ENCODE data around the gene NTRK1.

Gene NTRK1

DNA sequence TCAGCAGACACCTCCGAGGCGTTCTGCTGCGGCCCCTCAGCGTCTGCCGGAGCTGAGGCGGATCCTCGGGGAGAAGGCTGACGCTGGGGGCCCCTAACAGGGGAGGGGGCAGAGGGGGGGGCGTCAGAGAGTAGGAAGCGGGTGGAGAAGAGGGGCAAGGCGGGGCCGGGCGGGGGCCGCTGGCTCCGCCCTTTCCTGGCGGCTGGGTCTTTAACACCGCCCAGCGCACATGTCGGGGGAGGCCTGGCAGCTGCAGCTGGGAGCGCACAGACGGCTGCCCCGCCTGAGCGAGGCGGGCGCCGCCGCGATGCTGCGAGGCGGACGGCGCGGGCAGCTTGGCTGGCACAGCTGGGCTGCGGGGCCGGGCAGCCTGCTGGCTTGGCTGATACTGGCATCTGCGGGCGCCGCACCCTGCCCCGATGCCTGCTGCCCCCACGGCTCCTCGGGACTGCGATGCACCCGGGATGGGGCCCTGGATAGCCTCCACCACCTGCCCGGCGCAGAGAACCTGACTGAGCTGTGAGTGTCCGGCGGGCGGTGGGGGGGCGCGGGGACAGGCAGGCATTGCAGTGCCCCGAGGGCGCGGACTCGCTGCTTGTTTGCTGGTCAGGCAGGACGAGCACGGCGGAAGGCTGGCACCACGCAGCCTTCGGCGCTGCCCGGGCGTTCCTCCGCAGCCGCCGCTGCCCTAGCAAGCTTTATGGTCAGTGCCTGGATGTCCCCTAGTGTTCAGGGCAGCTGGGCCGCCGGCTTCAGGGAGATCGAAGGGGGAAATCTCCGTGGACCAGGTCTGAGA, at the start of gene NTRK1:
Gene NTRK1, plus strand, starts transcription at position 238 of the 796 bp plus-strand sequence. Its CDS starts 70 bp downstream, at position 308.
- DNase-seq (ENCODE audit: low read depth in 2 of 3, low spot score in 2 of 3), result no peak

DNA sequence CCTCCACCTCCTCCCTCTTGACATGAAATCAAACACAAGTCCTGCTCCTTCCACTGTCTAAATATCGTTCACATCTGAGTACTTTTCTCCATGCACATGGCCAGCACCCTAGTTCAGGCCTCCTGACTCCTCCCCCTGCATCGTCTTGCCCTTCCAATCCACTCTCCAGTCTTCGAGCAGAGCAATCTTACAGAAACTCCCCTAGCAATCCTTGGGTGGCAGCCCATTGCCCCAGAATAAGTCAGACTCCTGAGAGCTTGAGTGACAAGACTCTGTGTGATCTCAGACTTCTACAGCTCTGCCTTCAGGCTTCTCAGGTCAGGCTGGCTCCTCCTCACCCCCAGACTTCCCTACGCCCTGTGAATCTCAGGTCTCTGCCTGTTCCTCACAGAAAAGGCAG, 49.5 kb upstream of the NTRK1 start:
- no peak for DNase-seq (ENCODE audit: low read depth in 2 of 3, low spot score in 2 of 3)

DNA sequence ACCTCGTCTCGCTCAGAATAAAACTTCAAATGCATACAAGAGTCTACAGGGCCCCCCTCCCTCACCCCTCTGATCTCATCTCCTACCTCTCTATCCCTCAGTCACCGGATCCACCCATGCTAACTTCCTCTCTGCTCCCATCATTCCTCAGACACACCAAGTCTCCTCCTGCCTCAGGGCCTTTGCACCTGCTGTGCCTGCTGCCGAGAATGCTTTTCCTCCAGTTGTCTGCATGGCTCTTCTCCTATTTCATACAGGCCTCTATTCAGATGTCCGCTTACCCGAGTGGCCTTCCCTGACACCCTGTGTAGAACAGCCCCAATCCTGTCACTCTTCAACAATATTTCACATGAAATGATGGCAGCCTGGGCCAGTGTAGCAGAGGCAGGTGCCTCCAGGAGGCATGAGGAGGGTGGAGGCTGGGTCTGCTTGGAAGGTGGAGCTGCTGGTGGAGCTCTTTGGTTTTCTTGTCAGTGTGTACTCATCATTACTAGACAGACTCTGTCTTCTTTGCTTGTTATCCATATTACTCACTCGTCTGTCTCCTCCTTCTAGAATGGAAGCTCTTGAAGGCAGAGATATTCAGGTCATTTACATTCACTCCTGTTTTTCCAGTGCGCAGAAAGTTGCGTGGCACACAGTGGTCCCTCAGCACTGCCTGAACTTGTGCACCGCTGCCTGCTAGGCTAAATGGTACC, 48.2 kb upstream of the NTRK1 start:
- no peak for DNase-seq (ENCODE audit: low read depth in 2 of 3, low spot score in 2 of 3)

DNA sequence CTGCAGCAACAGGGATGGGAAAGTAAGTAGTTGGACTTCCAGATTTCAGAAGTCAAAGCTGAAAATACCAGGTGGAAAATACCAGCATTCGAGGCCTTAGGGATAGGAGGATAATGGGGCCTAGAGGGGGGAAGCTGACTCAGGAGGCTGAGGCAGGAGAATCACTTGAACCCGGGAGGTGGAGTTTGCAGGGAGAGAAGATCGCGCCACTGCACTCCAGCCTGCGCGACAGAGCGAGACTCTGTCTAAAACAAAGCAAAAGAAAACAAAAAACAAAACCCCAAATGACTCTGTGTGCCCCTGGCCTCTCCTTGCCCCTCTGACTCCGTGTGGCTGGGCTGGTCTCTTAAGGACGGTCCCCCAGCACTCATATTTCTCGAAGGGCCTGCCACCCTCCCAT, 47.4 kb upstream of the NTRK1 start:
- no peak for DNase-seq (ENCODE audit: low read depth in 2 of 3, low spot score in 2 of 3)

DNA sequence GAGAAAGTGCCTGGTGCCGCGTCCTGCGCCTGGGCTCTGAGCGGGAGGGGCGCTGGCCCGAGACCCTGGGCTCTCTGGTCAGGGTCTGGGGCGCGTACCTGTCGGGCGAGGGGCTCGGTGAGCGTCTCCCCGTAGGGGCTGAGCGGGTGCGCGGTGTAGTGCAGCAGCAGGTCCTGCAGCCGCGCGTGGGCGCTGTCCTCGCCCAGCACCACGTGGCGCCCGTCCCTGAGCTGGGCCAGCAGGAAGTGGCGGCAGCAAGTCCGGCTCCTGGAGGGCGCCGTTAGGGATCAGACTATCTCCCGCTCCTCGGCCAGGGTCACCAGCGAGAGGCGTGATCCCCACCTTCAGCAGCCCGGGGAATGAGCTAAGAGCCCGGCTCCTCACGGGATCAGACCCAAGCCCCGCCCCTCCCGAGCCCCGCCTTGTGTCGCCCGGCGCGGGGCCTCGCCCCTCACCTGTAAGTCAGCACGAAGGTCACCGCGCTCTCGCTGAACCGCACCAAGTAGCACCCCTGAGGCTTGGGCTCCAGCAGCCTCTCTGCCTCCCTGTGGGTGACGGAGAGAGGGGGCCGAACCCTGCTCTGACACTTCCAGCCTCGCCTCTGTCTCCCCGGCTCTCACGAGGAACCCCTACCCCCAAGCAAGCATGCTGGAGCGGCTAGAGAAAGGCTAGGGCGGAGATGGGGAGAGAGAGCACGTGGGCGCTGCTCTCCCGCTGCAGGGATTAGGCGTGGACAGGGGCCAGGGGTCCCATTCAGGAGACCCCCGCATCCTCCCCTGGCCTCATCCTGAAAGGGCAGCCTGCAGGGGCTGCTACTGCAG, 46.7 kb upstream of the NTRK1 start:
- peak in 2 of 3 experiments; percentile 62 to 64 for DNase-seq (ENCODE audit: low read depth in 2 of 3, low spot score in 2 of 3)

DNA sequence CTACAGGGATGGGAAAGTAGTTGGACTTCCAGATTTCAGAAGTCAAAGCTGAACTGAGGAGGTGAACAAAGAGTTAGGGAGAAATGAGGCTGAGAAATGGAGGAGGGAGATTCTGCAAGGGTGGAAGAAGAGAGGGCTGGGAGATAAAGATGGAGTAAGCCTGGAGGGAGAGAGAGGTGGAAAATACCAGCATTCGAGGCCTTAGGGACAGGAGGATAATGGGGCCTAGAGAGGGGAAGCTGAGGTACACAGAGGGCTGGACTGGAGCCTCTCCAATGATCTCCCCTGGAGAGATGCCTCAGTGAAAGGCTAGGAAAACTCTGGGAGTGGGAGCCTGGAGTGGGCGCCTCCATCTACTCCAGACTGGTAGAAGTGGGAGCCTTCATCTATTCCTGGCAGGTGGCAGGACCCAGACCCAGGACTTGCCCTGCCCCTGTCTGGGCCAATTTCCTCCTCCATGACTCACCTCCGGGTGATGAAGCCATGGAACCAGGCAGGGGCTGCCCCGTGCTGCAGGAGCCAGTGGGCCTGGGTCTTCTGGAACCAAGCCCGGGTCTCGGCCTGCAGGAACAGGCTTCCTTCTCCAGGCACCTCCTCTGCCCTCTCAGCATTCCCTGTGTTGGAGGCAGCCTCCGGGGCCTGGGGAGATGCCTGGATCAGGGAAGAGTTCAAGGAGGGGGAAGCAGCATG, 45.9 kb upstream of the NTRK1 start:
- DNase-seq (ENCODE audit: low read depth in 2 of 3, low spot score in 2 of 3), result no peak

DNA sequence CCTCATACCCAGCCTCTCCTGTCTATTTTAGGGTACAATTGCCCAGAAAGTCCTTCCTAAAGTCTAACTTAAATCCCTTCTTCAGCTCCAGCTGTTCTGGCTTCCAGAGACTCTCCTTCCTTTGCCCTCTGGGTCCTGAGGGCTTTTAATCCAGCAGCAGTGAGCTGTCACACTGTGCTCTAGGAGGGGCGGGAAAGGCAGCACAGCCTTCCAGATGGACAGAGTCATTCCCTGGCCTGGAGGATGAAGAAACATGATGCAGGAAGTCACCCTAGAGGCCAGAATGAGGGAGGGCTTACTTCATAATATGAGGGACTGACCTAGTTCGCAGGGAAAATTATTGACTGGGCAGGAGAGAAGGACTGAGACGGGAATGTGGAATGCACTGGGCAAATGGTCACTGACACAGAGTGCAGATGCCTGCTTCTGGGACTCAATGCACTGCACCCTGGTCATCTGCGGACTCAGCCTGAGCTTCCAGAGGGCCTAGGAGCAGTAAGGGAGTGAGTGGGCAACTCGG, 45.3 kb upstream of the NTRK1 start:
- DNase-seq (ENCODE audit: low read depth in 2 of 3, low spot score in 2 of 3), result no peak

DNA sequence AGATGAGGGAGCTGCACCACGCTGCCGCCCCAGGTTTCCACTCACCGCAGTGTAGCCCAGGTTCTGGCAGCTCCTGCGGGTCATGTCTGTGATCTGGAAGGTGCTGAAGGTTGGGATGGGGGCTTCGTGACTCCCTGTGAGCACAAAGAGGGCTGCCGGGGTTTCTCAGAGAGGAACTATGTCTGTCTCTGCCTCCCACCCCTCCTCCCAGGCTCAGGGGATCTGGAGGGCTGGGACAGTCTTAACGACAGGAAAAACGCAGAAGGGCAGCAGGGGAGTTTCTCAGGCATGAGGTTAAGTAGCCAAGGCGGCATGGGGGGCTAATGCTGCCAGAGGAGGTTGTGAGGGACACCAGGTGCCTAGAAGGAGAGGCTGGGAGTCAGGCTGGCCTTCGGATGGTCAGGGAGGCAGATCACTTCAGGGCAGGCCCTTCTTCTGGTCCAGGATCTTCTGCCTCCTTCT, 44.7 kb upstream of the NTRK1 start:
- no peak for DNase-seq (ENCODE audit: low read depth in 2 of 3, low spot score in 2 of 3)

DNA sequence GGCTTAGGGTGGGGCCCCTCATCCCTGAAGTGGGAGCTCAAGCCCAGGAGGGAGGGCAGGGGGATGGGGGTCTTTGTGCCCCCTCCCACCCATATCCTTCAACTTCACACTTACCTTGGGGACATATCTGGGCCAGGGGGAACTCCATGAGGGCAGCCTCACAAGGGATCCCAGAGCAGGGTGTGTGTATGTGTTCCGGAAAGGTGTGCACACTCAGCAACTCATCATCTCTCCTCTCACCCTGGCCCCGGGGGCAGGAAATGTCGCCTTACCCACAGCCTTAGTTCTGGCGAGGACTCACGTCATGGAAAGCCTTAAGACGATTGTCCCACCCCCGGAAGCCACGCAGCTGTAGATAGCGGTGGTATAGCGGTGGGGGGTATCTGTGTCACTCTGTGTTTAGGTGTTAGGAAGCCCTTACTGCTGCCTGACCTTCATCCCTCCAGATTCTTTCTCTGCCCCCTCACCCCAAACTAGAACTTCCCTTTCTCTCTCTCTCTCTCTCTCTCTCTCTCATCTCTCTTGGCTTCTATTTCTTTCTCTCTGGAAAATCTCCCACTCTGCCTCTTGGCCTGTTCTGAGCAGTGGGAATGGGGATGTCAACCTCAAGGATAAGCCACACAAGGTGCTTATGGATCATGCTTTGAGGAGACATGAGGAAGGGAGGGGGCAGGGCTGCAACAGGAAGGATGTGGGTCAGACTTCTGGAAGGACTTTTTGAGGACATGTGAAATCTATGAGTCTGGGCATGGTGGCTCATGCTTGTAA, 43.9 kb upstream of the NTRK1 start, which contains the start of gene SH2D2A:
Gene SH2D2A, minus strand, starts transcription at position 288 of the 768 bp plus-strand sequence. Its CDS starts 140 bp downstream, at position 148.
- peak; percentile 67 to 90 (median 89) for DNase-seq (ENCODE audit: low read depth in 2 of 3, low spot score in 2 of 3)

DNA sequence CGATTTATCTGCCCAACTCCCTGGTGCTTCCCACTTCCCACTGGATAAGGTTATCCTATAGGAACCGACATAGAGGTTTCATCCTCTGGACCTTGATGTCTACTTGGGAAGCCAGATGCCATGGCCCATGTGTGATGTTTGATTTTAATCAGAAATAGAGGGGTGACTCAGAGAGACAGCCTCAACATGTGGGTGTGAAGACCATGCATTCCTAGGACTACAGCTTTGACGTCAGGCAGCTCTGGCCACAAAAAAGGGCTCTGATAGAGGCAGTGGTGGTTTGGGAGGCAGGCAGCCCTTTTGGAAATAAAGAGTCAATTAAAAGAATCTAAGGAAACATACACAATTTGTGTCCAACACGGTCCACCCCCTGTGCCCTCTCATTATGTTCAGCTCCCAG, 38.9 kb upstream of the NTRK1 start:
- DNase-seq (ENCODE audit: low read depth in 2 of 3, low spot score in 2 of 3), result no peak

DNA sequence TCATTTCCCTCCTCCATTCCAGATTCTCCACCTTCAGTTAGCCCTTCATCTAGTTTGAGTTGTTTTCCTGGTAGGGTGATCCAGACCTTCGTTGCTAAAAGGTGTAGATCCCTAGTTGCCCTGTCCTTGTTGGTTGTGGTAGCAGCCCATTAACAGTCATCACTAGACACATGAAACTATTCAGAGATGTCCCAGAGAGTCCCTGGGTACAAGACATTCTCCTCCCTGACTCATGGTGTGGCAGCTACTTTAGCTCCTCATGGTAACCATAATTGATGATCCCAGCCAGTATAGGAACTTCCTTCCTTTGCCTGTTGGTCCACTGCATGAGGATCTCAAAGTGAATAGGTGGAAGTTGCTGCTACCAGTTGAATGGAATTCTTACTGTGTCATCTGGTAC, 38.0 kb upstream of the NTRK1 start:
- DNase-seq (ENCODE audit: low read depth in 2 of 3, low spot score in 2 of 3), result no peak

DNA sequence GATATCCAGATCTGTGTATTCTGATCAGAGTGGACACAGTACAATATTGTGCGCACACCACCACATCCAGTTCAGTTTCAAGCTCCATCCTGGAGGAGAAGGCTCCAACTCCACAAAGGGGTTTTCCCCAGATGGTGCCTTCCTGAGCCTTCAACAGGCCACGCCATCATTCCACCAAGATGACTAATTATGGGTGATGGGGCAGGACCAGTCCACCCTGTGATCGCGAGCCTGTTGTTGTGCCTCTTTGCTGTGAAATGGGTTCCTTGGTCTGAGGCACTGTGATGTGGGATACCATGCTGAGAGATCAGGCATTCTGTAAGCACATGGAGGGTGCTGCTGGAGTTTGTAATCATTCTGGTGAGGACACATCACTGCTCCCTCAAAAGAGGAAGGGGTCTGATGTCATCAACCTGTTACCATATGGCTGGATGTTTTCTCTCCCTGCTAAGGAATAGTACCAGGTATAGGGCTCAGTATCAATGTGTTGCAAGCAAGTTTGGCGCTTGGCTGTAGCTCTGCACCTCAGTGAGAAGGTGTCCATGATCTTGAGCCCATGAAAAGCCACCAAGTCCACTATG, 37.4 kb upstream of the NTRK1 start:
- no peak for DNase-seq (ENCODE audit: low read depth in 2 of 3, low spot score in 2 of 3)

DNA sequence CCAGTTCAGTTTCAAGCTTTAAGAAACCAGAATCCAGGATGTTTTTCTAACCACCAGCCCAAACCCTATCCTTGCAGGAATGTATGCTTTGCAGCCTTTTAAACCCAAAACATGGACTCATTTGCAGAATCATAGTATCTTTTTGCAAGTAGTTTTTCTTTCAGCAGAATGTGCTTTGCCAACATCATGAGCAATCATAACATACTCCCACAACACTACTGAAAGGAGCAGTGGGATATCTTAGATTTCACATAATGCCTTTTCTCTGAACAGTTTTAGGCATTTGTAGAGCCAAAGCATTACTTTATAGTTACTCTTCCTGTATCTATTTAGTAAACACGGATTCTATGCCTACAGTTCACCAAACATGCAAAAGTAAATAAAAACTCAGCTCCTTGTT, 34.0 kb upstream of the NTRK1 start:
- no peak for DNase-seq (ENCODE audit: low read depth in 2 of 3, low spot score in 2 of 3)

DNA sequence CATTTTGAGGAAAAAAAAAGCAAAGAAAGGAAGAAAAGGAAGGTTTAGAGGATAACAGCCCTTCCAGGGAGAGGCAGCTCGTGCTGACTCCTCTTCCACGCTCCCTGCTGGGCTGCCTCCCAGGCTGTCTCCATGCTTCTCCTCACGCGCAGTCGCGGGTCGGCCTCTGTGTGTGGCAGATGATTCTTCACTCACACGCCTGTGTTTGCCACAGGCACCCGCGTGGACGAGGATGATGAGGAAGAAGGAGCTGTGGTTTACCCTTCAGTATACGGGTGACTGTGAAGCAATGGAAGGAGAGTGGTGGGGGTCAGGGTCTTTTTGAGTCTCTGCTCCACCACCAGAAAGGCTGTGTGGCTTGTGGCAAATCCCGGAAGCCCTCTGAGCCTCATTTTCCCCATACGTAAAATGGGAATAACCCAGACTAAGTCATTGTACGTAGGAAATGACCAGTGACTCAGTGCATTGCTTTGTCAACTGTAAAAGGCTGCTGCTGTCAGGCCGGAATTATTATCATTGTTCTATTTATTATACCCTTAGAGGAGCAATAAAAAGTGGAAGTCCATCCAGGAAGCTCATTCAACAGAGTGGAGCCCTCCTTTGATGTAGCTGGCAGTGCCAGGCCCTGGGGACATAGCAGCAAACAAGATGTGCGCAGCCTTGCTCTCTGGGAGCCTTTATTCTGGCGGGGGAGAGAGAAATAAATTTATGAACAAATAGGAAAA, 32.1 kb upstream of the NTRK1 start:
- no peak for DNase-seq (ENCODE audit: low read depth in 2 of 3, low spot score in 2 of 3)

DNA sequence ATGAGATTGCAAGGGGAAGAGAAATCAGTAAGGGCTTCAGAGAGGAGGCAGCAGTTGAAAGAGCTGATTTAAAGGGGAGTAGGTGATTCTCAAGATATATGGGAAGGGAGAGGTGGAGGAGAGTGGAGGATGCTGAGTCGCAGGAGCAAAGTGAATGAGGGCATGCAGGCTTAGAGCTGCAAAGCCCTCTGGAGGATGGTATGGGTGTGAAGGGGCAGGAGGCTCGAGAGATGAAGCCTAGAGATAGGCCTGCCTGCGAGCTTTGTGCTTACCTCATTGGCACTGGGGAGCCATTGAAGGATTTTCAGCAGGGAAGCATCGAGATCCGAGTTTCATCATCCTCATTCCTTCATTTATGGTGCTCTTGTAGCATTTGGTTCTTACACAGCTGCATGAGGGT, 28.2 kb upstream of the NTRK1 start:
- DNase-seq (ENCODE audit: low read depth in 2 of 3, low spot score in 2 of 3), result no peak

DNA sequence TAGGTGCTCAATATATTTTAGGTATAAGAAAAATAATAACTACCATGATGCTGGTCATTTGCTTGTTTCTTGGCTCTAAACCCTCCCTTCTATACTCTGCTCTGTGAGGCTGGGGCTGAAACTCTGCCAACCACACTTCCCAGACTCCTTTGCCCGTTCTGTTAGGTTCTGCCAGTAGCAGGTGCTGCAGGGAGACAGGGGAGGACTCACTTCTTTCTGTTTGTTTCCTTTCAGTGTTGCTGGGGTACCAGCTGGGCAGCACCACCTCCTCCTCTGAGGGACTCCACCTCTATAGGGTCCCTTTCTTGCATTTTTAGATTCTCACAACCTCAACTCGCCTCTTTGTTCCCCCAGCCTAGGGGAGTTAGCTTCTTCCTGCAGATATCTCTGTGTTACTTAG, 27.1 kb upstream of the NTRK1 start:
- DNase-seq (ENCODE audit: low read depth in 2 of 3, low spot score in 2 of 3), result no peak

DNA sequence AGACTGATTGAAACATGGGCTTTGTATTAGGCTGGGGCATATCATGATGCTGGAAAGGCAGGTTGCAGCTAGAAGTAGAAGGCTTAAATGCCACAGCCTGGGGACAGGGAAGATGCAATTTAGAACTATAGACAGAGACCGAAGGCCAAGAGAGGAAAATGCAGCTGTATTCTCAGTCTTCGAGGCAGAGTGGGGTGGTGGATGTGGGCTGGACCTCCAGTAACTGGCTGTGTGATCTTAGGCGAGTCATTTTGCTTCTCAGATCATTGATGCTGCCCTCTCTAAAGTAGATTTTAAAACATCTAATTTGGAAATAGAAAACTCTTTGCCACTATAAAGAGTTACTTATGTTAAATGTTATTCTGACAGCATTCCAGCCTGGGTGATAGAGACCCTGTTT, 26.3 kb upstream of the NTRK1 start:
- no peak for DNase-seq (ENCODE audit: low read depth in 2 of 3, low spot score in 2 of 3)

DNA sequence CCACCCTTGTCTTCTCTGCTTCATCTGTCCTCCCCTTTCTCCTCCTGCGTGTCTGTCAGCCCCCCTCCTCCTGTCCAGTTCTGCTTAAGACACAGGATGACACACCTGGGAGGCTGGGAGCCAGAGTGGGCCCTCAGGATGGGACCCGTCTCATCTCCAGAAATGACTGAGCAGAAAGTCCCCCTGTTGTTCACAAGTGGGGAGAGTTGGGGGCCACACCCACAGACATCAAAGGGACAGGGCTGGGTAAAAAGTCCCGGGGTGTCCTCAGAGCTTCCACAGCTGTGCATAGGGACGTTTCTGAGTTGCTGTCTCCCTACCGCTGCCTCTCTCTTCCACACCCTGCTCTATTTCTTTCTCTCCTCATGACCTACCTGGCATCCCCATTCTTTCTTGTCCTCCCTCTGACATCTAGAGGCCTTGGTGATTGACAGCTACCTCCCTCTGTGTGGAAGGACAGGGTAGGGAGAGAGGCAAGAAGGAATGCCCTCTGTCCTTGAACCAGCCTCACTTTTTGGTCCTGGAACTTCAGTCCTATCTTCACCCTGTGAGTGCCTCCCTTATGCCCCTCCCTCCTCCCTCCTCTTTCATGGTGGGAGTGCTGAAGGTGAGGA, 24.5 kb upstream of the NTRK1 start:
- no peak for DNase-seq (ENCODE audit: low read depth in 2 of 3, low spot score in 2 of 3)

DNA sequence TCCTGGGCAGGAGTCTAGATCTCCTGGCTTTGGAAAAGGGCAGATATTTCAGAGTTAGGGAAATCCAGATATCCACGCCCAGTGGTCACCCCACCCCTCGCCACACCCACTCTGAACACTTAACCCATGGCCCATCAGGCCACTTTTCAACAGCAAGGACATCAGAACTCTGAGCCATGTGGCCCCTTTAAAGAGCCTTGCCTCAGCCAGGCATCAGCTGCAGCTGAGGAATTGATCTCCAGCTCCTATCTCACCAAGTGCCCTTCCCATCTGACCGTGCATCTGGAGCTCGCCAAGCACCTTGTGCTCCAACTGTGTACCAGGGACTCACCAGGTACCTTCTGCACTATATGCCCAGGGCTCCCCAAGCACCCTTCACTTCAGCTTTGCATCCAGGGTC, 23.8 kb upstream of the NTRK1 start:
- DNase-seq (ENCODE audit: low read depth in 2 of 3, low spot score in 2 of 3), result no peak
